A549 (cell line): ENCODE data around the gene CRYBB3.
"Not testable (repeated sequence)": the region's sequence is repeated elsewhere in the genome, so short reads cannot be mapped to it uniquely, and the experiment has no call there.

Experiments used
- CEBPB ChIP-seq, 2 experiments: fragments of >200 bp in 1 of 2; sonication (Bioruptor Twin) in 1 of 2; formaldehyde crosslinking in 1 of 2; IDR thresholded peaks; 2 replicates each; pipeline ENCODE4 v1.6.1; 2012 to 2016
- CTCF ChIP-seq: fragments of >200 bp; sonication (Bioruptor Twin); formaldehyde crosslinking; IDR thresholded peaks from 3 replicates; pipeline ENCODE4 v1.5.1; 2016
- MAFK ChIP-seq: fragments of 450-650 bp; IDR thresholded peaks from 2 replicates; pipeline ENCODE4 v1.6.1; 2014; ENCODE audit not compliant: partially characterized antibody
- POLR2A ChIP-seq: IDR thresholded peaks from 2 replicates; pipeline ENCODE4 v1.6.1; 2012; ENCODE audit warnings: mild to moderate bottlenecking, low read length
- RAD21 ChIP-seq, 2 experiments: fragments of >200 bp in 1 of 2; sonication (Bioruptor Twin) in 1 of 2; formaldehyde crosslinking in 1 of 2; IDR thresholded peaks in 1 of 2; conservative IDR thresholded peaks in 1 of 2; 2 replicates in 1 of 2; 3 replicates in 1 of 2; pipeline ENCODE4 v1.6.1; 2012 to 2018; ENCODE audit warnings: inconsistent platforms in 1 of 2
- SREBF2 ChIP-seq: fragments of 450-650 bp; IDR thresholded peaks from 2 replicates; pipeline ENCODE4 v1.6.1; 2014; ENCODE audit warnings: mild to moderate bottlenecking, moderate library complexity

GRCh38 chr22:25204547-25204946 is 4.9 kb downstream of the CRYBB3 start:
- not testable (repeated sequence) for TF ChIP-seq POLR2A; CEBPB (IDR thresholded peaks at IDR 0.05); CTCF; RAD21 (conservative IDR thresholded peaks at IDR 0.05 in 1 of 2, IDR thresholded peaks at IDR 0.05 in 1 of 2); MAFK; SREBF2
